Dermis microvascular lymphatic vessel endothelial cell (primary cell): ENCODE measurements around the gene TMEM109. TPM values are rescaled to one million over a fixed set of nuclear protein-coding genes. Genes with fewer than 3 reads are reported as not detected.

Experiments used
- DNase-seq, 2 donors: peaks; one replicate each; pipeline versions ENCODE4 v3.0.0 to v3.0.0-alpha.2; 2010; ENCODE audit warnings: low read depth in 2 of 2
- total RNA-seq: library from RNA; depleted of rRNA; stranded (reverse); fragments of >200 nt; gene quantifications from 2 replicates; pipeline ENCODE4 v1.2.1, GENCODE V29; 2014

TMEM109 gene
- total RNA-seq, 1 donor from 2014 or later: 78.9 TPM

DNA sequence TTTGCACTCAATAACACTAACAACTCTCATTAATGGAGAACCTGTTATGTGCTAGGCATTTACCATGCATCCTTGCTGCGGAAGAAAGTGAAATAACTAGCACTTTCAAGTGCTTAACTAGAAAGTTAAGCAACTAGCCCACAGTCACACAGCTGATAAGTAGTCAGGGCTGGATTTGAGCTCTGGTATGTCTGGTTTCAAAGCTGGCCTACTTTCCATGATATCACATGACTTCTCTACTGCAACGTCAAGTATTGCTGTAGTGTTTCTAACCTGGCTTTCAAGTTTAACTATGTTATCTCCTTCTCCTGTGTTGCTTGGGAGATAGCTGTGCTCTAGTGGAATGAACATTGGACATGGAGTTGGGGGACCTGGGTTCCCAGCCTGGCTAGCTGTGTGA is 25.9 kb downstream of the TMEM109 start:
- no peak for DNase-seq

- no peak for DNase-seq
Measured at GRCh38 chr11:60941371-60942119, 27.6 kb downstream of the TMEM109 start.

DNA sequence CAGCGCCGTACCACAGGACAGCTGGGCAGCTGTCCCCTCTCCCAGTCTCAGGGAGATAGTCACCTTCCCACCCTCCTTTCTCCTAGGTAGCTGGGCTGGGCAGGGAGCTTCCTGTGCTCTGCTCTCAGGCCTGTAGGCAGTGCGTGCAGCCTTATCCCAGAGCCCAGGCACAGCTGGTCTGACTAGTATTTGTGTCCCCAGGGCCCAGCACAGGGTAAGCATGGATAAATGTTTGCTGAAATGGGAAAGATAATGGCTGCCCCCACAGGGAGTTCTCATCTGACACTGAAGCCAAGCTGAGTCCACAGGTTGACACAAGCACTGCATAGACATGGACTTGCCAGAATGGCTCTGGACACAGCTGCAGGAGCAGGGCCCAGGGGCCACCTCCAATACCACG is 28.3 kb downstream of the TMEM109 start:
- no peak for DNase-seq

DNA sequence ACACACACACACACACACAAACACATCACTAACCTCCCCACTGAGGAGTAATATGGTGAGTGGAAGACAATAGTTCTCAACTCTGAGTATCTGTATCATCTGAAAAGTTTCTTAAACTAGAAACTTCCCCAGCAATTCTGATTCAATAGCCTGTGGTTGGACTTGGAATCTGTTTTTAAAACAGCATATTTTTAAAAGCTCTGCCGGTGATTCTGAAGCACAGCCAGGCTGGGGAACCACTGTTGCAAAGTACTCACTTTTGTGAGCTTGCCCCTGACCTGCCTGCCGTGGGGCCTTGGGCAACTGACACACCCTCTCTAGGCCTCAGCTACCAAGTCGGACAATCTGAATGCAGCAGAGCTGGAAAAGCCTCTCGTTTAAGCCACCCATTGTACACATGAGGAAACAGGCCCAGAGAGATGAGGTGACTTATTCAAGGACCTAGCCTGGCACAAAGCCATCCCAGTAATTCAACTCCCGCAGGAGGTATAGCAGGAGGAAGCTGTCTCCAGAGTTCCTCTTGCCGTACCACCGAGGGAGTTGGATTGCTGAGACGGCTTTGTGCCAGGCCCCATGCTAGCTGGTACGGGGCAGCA is 29.1 kb downstream of the TMEM109 start:
- DNase-seq: no peak

- DNase-seq: no peak
Measured at GRCh38 chr11:60944490-60945294, 30.7 kb downstream of the TMEM109 start.

DNA sequence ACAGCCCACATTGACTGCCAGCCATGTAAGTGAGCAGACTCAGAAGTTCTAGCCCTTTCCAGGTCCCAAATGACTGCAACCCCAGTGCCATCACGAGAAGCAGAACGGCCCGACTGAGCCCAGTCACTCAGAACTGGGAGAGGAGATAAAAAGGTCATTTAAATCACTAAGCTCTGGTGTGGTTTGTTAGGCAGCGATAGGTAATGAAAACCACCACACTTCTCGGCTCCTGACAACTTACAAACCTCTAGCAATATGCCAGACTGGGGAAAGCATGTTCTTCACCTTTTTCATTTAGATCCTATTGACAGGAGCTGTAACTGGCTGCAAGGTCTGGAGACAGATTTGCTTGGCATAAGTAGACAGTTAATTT is 31.3 kb downstream of the TMEM109 start:
- DNase-seq: no peak

GRCh38 chr11:60946601-60947264 is 32.8 kb downstream of the TMEM109 start:
- no peak for DNase-seq

DNA sequence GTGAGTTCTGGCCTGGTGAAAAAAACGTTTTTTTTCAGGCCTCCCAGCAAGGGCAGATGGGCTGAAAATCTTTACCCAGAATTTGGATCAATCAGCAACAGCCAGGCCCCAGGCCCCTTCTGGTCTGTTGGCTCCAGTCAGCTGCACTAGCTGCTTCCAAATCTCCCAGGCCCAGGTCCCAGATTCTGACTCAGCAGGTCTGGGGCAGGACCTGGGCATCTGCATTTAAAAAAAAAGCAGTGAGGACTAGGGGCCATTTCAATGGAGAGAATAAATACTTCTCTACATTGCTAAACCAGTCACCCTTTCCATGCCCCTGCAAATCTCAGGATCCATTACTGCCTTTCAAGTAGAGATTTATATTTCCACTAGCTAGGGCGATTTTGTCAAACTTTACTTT is 33.7 kb downstream of the TMEM109 start:
- no peak for DNase-seq

- no peak for DNase-seq
Measured at GRCh38 chr11:60948250-60948649, 34.3 kb downstream of the TMEM109 start.

DNA sequence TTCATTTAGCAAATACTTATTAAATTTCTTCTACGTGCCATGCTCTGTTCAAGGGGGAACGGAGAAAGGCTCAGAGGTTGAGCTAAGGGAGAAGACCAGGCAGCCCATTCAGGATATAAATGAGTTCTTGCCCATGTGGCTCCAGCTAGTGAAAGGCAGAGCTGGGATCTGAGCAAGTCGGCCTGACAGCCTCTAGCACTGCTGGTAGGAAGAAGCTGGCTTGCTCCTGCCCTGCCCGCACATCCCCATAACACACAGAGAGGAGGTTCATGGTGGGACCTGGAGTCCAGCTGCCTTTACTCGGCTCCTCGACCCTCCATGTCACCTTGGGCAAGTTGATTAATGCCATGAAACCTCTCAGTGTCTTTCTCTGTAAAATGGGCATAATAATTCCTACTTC is 36.1 kb downstream of the TMEM109 start:
- no peak for DNase-seq

DNA sequence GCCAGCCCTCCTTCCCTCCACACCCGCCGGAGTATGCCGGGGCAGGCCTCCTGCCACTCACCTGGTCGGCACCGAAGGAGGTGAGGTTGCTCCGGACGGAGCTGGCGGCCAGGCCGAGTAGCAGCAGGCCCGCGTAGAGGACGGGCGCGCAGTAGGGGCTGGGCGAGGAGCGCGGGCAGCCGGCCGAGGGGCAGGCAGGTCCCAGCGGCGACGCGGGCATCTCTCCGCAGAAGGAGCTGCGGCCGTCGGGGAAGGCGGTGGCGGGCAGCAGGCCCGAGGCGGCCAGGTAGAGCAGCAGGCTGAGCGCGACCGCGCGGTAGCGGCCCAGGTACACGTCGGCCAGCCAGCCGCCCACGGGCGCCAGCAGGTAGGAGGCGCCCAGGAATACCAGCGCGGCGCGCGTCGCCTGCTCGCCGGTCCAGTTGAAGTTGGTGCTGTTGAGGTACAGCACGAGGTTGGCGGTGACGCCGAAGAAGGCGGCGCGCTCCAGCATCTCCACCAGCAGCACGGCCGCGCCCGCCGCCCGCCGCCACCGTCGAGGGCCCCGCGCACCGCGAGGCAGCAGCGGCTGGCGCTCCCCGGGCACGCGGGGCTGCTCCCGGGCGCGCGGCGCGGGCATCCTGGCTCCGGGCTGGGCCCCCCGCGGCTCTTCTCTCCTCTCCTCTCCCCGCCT is 37.1 kb downstream of the TMEM109 start:
- peak in 1 of 2 donors; percentile 16 for DNase-seq

DNA sequence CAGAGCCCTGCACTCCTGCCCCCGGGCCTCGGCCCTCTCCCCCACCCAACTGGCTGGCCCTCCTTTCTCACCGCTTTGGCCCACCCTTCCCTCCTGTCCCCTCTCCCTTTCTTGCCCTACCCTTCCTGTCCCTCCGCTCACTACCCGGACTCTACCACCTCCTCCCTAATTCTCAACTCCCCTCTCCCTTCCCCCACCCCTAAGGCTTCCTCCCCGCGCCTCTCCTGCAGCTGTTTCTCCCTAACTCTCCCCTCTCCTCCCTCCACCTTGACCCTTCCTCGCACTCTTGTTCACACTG is 37.6 kb downstream of the TMEM109 start:
- DNase-seq: no peak

GRCh38 chr11:60951904-60952741 is 38.2 kb downstream of the TMEM109 start, which contains the start of gene SLC15A3:
TSS of gene SLC15A3 (minus strand) at chr11:60952176. CDS start at chr11:60951551, 625 bp downstream.
- DNase-seq: peak in 1 of 2 donors; percentile 15

GRCh38 chr11:60952742-60953170 is 38.8 kb downstream of the TMEM109 start:
- no peak for DNase-seq

- peak in 1 of 2 donors; percentile 45 for DNase-seq
Measured at GRCh38 chr11:60953781-60954180, 39.8 kb downstream of the TMEM109 start.

DNA sequence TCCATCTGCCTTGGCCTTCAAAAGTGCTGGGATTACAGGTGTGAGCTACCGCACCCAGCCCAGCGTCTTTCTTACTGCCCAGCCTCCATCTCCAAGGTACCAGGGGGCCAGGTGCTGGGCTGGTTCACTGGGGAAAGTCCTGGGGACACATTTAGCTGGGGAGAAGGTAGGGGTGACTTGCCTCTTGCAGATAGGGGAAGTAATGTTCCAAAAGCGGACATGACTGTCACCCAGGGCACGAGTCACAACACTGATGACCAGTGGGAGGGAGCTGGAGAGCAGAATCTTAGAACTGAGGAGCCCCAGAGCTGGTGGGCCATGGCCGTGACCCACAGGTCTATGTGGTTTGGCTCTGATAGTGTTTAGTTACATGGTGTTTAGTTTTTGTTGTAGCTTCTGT is 40.5 kb downstream of the TMEM109 start:
- DNase-seq: no peak

DNA sequence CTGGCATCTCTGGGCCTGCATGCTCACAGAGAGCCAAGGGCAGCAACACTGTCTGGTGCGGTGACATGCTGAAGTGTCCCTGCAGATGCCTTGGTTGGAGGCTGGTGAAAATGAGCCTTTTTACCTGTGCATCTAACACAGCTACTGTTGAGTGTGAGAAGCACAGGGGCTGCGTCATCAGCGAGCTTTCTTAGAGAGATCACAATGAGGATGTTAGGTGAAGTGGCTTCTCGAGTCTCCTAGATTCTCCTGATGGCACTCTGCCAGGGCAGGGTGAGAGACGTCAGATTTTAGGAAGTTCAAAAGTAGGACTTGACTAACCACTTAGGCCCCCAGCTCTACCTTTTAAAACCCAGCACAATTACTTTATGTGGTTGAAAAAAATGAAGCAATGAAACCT is 41.6 kb downstream of the TMEM109 start:
- no peak for DNase-seq

- no peak for DNase-seq
Measured at GRCh38 chr11:60957188-60957587, 43.2 kb downstream of the TMEM109 start.

DNA sequence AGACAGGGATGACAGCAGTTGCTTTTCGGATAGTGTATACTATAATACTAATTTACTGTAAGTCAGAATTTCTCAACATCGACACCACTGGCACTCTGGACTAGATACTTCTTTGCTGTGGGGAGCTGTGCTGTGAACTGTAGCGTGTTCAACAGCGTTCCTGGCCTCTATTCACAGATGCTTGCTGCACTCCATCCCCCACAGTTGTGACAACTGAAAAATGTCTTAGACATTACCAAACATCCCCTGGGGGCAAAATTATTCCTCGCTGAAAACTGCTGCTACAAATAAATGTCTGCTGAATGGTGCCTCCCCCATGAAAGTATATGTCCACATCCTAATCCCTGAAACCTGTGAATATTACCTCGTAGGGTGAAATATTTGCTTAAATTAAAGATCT is 45.5 kb downstream of the TMEM109 start:
- no peak for DNase-seq

- no peak for DNase-seq
Measured at GRCh38 chr11:60960405-60960804, 46.4 kb downstream of the TMEM109 start.

DNA sequence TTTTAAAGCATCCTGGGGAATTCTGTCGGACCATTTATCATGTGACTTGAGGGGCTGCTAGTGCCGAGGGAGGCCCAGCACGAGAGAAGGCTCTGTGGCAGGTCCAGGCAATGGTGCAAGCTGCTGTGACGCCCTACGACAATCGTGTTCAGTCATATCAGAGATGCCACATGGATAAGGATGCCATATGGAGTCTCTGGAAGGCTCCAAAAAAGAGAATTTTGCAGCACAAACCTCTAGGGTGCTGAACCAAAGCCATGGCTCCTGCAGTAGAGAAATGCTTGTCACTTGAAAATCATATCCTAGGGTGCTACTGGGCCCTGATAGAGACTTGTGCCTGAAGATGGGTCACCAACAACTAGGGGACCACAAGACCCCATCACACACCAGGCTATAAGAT is 50.8 kb downstream of the TMEM109 start:
- no peak for DNase-seq
